Raji (cell line): ENCODE measurements around the gene CABP5.

Experiments
- POLR2A ChIP-seq: IDR thresholded peaks from 2 replicates; pipeline ENCODE4 v1.6.1; 2011; ENCODE audit warnings: low read depth, low read length, control low read depth; ENCODE audit not compliant: insufficient read depth

Gene CABP5

DNA sequence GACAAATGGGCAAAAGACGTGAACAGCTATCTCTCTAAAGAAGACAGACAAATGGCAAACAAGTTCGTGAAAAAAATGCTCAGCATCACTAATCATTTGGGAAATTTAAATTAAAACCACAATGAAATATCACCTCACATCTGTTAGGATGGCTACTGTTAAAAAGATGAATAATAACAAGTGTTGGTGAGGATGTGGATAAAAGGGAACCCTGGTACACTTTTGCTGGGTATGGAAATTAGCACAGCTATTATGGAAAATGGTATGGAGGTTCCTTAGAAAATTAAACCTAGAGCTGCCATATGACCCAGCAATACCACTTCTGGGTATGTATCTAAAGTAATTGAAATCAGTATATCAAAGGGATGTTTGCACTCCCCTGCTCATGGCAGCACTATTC, 7.1 kb downstream of the CABP5 start:
- no peak for TF ChIP-seq POLR2A

DNA sequence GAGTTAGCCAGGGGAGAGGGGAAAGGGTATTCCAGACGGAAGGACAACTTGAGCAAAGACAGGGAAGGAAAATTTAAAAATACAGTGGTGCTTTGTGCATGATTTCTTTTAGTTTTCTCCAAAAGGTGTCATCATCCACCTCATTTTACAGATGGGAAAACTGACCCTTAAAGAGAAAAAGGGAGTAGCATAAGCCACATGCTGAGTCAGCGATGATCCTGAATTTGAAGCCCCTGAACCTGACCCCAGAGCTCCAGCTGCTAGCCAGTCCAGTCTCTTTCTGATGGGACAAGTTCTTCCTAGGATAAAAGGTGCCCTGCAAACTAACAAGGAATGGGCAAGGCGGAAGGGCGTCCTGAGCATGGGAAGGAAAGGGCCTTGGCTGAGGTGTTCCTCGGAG, 10.3 kb downstream of the CABP5 start:
- TF ChIP-seq POLR2A: no peak

DNA sequence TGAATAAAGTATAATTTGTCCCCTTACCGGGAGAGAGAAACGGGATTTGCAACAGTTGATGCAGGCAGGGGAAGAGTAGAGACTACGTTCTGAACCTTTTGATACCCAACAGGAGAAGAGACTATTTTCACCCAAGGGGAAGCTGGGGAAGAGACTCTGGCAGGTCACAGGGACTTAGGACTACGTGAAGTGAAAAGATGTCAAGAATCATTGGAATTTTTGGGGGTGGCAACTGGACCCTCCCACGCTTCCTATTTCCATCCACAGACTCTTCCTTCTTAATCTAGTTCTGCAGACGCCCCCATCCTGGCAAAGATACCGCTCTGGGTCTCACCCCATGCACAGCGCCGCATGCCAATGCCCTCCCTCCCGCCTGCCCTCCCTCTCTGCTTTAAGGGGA, 13.8 kb downstream of the CABP5 start:
- TF ChIP-seq POLR2A: no peak

DNA sequence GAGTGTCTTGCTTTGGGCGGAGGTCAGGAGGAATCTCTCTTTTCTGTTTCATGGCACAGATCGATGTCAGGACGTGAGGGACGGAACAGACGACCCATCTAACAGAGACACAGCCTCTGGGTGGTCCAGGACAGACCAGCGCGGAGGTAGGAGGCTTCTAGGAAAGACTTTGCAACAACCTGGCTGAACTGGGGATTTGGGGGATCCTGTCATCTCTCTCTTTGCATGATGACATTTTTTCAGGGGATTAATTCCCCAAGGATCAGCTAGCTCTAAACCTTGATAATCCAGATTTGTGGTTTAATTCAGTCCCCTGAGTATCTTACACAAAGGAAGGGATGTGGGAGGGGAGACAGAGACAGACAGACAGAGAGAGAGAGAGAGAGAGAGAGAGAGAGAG, 14.4 kb downstream of the CABP5 start:
- no peak for TF ChIP-seq POLR2A

DNA sequence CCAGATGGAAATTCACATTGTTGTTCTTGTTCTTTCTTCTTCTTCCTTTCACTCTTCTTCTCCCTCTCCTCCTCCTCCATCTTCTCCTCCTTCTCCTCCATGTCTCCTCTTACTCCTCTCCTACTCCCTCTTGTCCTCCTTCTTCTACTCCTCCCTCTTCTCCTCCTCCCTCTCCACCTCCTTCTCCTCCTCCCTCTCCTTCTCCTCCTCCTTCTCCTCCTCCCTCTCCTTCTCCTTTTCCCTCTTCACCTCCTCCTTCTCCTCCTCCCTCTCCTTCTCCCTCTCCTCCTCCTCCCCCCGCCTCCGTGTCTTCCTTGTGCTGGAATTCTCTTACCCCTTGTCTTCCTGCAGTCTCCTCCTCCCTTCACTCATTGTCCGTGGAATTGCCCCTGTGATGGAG, 18.4 kb downstream of the CABP5 start:
- TF ChIP-seq POLR2A: no peak

DNA sequence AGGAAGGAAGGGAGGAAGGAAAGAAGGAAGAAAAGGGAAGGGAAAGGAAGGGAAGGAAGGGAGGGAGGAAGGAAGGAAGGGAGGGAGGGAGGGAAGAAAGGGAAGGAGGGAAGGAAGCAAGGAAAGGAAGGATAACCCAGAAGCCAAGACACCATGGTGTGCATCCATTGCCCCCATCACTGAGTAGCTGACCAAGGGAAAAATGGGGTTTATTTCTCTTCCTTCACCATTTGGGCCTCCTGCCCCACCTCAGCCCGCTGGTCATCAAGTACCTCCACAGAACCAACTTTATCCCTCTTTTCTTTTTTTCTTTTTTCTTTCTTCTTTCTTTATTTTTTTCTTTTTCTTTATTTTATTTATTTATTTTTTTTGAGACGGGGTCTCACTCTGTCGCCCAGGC, 20.4 kb downstream of the CABP5 start:
- TF ChIP-seq POLR2A: no peak

DNA sequence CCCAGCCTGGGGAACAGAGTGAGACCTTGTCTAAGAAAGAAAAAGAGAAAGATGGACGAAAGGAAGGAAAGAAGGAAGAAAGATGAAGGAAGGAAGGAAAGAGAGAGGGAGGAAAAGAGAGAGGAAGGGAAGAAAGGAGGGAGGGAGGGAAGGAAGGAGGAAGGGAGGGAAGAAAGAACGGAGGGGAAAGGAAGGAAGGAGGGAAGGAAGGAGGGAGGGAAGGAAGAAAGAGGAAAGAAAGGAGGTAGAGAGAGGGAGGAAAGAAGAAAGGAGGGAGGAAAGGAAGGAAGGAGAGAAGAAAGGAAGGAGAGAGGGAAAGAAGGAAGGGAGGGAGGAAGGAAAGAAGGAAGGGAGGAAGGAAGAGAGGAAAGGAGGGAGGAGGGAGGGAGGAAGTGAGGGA, 20.9 kb downstream of the CABP5 start:
- TF ChIP-seq POLR2A: no peak

DNA sequence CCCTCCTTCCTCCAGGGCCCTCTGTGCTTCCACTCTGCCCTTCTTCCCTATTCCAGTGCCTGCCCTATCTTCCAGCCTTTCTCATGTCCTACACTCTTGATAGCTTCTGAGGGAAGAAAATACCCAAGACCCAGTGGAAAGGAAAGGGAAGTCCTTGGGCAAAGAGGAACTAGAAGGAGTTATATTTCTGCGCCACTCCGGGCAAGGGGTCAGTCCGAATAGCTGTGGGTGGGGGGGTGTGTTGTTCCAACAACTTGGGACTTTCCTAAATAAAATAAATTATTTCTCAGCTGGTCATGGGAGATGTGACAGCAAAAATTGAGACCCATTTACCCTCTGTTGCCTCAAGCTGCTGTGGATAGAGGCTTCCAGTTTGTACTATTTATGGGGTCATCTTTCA, 23.2 kb downstream of the CABP5 start:
- no peak for TF ChIP-seq POLR2A

DNA sequence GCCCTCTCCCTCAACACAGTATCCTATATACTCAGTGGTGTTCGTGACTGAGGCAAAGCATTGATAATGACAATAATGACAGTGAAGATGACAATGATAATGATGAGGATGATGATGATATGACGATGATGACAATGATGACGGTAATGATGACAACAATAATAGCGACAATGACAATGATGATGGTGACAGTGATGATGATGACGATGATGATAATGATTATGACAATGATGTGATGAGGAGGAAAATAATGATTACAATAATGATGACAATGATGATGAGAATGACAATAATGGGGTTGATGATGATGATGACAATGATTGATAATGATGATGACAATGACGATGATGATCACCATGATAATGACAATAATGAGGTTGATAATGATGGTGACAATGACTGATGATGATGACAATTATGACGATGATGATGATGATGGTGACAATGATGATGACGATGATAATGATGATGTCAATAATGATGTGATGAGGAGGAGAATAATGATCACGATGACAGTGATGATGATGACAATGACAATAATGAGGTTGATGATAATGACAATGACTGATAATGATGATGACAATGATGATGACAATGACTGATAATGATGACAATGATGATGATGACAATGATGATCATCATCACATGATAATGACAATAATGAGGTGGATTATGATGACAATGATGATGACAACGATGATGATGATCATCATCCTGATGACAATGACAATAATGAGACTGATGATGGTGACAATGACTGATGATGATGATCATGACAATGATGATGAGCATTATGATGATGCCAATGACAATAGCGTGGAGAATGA, 32.7 kb downstream of the CABP5 start:
- no peak for TF ChIP-seq POLR2A

DNA sequence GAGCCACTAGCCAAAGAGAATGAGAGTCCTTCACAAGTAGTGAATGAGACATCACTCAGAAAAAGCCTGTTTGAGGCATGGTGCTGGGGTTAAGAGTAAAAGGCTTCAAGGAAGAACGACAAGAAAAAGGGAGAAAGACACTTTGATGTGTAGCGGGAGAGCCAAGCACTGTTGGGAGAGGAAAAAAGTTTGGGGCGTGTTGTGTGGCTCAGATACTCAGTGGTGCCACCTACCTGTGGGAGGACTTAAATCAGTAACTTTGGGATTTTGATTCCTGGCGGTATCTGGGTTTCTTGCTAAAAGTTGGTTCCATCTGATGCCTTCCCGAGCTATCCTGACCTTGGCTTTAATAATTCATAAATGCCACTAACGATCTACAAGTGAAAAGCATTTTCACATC, 37.1 kb downstream of the CABP5 start:
- TF ChIP-seq POLR2A: no peak

DNA sequence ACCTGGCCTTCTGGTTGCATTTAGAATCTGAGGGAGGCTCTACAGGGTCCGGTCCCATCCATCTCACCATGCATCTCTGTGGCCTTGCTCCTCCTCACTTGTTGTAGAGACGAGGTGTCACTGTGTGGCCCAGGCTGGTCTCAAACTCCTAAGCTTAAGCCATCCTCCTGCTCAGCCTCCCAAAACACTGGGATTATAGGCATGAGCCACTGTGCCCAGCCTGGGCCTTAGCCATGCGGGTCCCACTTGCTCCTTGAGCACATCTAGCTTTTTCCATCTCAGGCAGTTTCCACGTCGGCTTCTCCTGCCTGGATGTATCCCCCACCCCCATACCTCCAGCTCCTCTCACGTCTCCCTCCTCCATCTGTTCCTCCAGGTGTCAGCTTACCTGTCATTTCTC, 39.6 kb downstream of the CABP5 start:
- TF ChIP-seq POLR2A: no peak

DNA sequence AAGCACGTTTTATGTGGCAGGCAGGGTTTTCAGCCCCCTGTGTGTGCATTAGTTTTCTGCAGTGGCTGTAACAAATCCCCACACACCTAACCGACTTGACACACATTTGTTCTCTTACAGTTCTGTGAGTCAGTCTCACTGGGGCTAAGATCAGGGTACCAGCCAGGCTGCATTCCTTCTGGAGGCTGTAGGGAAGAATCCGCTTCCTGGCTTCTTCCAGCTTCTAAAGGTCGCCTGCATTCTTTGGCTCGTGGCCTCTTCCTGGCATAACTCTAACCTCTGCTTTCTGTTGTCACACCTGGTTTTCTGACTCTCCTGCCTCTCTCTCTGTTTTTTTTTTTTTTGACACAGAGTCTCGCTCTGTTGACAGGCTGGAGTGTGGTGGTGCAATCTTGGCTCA, 43.0 kb downstream of the CABP5 start:
- no peak for TF ChIP-seq POLR2A

DNA sequence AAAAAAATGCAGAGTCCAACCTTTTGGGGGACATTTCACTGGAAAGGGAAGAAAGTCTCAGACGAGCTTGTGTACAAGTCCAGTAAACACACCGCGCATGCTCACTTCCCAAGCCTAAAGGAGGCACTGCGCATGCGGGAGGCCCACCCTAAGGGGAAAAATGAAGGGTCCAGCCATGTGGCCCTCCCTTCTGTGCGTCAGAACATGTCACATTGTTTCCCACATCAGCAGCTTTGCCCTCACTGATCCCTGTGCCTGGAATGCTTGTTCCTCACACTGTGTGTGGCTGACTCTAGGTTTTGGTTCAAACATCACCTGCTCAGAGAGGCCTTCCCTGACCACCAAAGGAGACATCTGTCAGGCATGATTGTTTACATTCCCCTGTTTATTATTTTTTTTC, 45.1 kb downstream of the CABP5 start:
- no peak for TF ChIP-seq POLR2A

DNA sequence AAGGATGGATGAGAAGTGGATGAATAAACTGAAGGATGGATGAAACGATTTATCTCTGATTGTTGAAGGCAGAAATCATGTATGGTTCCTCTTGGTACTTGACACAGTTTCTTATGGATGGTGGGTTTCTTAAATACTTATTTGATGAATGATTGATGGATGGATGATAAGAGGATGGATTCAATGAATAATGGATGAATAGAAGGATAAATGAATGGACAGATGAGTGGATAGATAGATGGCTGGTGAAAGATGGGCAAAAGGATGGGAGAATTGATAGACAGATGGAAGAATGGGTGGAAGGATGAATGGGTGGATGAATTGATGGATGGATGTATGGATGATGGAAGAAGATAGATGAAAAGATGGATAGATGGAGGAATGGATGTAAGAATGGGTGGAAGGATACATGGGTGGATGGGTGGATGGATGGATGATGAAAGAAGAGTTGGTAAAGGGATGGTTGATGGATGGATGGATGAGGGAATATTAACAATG, 47.6 kb downstream of the CABP5 start:
- TF ChIP-seq POLR2A: no peak

DNA sequence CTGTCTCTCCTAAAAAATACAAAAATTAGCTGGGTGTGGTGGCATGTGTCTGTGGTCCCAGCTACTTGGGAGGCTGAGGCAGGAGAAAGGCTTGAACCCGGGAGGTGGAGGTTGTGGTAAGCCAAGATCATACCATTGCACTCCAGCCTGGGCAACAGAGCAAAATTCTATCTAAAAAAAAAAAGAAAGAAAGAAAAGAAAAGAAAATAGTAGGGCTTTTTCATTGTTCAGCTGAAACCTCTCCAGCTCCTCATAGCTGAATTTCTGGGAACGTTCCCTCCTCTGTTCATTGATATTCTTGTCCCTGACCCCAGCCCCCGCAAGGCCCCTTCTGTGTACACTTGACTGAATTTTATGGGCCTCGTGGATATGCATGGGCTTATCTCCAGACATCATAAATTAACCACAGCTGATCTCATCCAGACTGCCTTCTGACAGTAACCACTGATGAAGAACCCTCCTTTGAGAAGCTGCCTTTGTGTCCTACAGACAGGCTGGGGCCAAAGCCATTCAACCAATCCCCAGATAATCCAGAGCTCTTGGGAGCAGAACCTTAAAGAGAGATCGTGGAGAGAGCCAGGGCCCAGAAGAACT, 49.6 kb downstream of the CABP5 start, which contains the start of gene ELSPBP1:
TSS of gene ELSPBP1 (plus strand) at position 424 of the 594 bp plus-strand sequence. CDS start 14,036 bp downstream, outside the sequence.
- TF ChIP-seq POLR2A: no peak

DNA sequence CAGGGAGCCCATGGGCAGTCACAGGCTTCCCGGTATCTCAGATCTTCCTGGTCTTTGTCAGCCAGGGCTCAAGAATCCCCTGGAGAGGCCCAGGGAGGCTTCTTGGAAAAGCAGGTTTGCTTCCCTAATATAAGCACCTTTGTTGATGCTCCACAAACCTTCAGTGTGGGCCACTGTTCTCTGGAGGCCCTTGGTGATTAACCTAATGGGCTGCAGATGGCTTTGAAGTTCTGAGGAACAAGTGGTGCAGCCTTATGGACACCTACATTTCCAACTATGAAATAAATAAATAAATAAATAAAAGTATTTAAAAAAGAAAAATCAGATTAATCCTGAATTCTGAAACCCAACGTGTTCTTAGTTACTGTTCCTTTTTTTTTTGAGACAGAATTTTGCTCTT, 51.8 kb downstream of the CABP5 start, which contains the start of gene BSPH1:
TSS of gene BSPH1 (minus strand) at position 101 of the 400 bp plus-strand sequence. CDS start at position 12, 89 bp downstream.
- TF ChIP-seq POLR2A: no peak

DNA sequence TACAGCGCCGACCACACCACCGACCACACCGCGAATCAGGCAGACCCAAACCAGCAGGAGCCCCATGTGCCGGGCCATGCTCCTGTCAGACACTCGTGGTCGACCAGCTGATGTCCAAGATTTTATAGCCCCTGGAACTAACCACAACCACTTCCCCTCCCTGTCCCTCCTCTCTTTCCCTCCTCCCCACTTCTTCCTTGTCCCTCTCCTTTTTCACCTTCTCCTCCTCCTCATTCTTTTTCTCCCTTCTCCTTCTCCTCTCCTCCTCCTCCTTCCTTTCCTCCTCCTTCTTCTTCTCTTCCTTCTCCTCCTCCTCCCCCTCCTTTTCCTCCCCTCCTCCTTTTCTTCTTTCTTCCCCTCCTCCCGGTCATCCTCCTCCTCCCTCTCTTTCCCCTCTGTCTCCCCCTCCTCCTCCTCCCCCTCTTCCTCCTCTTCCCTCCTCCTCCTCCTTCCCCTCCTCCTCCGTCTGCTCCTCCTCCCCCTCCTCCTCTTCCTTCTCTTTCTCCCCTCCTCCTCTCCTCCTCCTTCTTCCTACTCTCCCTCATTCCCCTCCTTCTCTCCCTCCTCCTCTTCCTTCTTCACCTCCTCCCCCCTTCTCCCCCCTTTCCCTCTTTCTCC, 52.6 kb downstream of the CABP5 start:
- no peak for TF ChIP-seq POLR2A
